ENCODE measurements around the gene SEC23B. TPM values are rescaled to one million over a fixed set of nuclear protein-coding genes. Genes with fewer than 3 reads are reported as not detected.

SEC23B gene
- total and polyA plus RNA-seq, 2 of the 13 experiments (the other 11 are each of a cell fraction or from before 2014, with no cell fraction given), result 114 to 120 TPM

- TF ChIP-seq PAX8 (CRISPR knock-in tag; IDR thresholded peaks at IDR 0.05; ENCODE audit: borderline replicate concordance) (no peak; the same call in 1 of the 2 replicates), DRAP1 (CRISPR knock-in tag; IDR thresholded peaks at IDR 0.05) (peak; percentile 36), ZNF451 (CRISPR knock-in tag; IDR thresholded peaks at IDR 0.05) (peak; percentile 84; the same call in 1 of the 2 replicates), ZNF83 (CRISPR knock-in tag; IDR thresholded peaks at IDR 0.05; ENCODE audit: borderline replicate concordance) (no peak; the same call in 1 of the 2 replicates), ZNF724P (CRISPR knock-in tag; IDR thresholded peaks at IDR 0.05; ENCODE audit: borderline replicate concordance) (0 out of 2 replicates have a peak, but pooled peaks have one; percentile 59), POLR2G (IDR thresholded peaks at IDR 0.05; ENCODE audit: low read depth, low read length) (peak; percentile 88), ZNF333 (CRISPR knock-in tag; IDR thresholded peaks at IDR 0.05; ENCODE audit: borderline replicate concordance) (peak; percentile 60), ZNF337 (CRISPR knock-in tag; IDR thresholded peaks at IDR 0.05; ENCODE audit: borderline replicate concordance, low read depth) (peak; percentile 92; the same call in 1 of the 2 replicates), MAFF (IDR thresholded peaks at IDR 0.05; ENCODE audit: low read depth, low read length) (no peak; the same call in 1 of the 2 replicates), IRX3 (CRISPR knock-in tag; IDR thresholded peaks at IDR 0.05; ENCODE audit: borderline replicate concordance, low read depth) (no peak; the same call in 1 of the 2 replicates), MXD1 (CRISPR knock-in tag; IDR thresholded peaks at IDR 0.05) (no peak), ZNF343 (CRISPR knock-in tag; IDR thresholded peaks at IDR 0.05) (no peak), MXD4 (CRISPR knock-in tag; IDR thresholded peaks at IDR 0.05) (peak; percentile 85), CSRNP1 (CRISPR knock-in tag; IDR thresholded peaks at IDR 0.05) (peak; percentile 76; the same call in 1 of the 2 replicates)
- TF ChIP-seq, protein P1, sequence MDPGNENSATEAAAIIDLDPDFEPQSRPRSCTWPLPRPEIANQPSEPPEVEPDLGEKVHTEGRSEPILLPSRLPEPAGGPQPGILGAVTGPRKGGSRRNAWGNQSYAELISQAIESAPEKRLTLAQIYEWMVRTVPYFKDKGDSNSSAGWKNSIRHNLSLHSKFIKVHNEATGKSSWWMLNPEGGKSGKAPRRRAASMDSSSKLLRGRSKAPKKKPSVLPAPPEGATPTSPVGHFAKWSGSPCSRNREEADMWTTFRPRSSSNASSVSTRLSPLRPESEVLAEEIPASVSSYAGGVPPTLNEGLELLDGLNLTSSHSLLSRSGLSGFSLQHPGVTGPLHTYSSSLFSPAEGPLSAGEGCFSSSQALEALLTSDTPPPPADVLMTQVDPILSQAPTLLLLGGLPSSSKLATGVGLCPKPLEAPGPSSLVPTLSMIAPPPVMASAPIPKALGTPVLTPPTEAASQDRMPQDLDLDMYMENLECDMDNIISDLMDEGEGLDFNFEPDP (CRISPR knock-in tag; conservative IDR thresholded peaks at IDR 0.05), result no peak
- TF ChIP-seq, protein P2, sequence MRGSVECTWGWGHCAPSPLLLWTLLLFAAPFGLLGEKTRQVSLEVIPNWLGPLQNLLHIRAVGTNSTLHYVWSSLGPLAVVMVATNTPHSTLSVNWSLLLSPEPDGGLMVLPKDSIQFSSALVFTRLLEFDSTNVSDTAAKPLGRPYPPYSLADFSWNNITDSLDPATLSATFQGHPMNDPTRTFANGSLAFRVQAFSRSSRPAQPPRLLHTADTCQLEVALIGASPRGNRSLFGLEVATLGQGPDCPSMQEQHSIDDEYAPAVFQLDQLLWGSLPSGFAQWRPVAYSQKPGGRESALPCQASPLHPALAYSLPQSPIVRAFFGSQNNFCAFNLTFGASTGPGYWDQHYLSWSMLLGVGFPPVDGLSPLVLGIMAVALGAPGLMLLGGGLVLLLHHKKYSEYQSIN (CRISPR knock-in tag; IDR thresholded peaks at IDR 0.05; ENCODE audit: borderline replicate concordance), result no peak
- TF ChIP-seq, protein P3, sequence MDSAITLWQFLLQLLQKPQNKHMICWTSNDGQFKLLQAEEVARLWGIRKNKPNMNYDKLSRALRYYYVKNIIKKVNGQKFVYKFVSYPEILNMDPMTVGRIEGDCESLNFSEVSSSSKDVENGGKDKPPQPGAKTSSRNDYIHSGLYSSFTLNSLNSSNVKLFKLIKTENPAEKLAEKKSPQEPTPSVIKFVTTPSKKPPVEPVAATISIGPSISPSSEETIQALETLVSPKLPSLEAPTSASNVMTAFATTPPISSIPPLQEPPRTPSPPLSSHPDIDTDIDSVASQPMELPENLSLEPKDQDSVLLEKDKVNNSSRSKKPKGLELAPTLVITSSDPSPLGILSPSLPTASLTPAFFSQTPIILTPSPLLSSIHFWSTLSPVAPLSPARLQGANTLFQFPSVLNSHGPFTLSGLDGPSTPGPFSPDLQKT (CRISPR knock-in tag; IDR thresholded peaks at IDR 0.05; ENCODE audit: borderline replicate concordance), result no peak
These were observed 40.6 kb upstream of the SEC23B start, which contains the start of the genes DZANK1 and POLR3F (continued) for GRCh38 chr20:18466894-18467730.
